Measurements from ENCODE around the gene NUCKS1. TPM values are rescaled to one million over a fixed set of nuclear protein-coding genes. Genes with fewer than 3 reads are reported as not detected.

Gene NUCKS1
- total RNA-seq, 1 experiment from 2014 or later = 210 TPM

- no TSS peak for BruUV-seq (replicated peaks)
- no peaks in the 10 kb centered on the region for H3K27me3 ChIP-seq (ENCODE audit: control insufficient read depth, insufficient read depth, low read length)
- no peaks in the 10 kb centered on the region for H3K4me1 ChIP-seq (ENCODE audit: control insufficient read depth, insufficient read depth, low read length)
- in situ Hi-C loops (cut with HindIII; ENCODE audit: low pct_unique_long_range_greater_than_20kb, low sequenced_read_pairs) = no loop called here
- intact Hi-C loops (cut with micrococcal nuclease; ENCODE audit: unreplicated experiment) = no loop called here
- no peak overlapping the region for H3K4me3 ChIP-seq (ENCODE audit: low read depth in 2 of 2, low read length in 2 of 2)
- H3K9me3 ChIP-seq (ENCODE audit: control insufficient read depth, insufficient read depth, low read depth, low read length) = no peaks in the 10 kb centered on the region
- POLR2A ChIA-PET = no interaction called here
- CTCF ChIA-PET = no interaction called here
- no peak overlapping the region for H3K27ac ChIP-seq (ENCODE audit: low read length)
- DNase-seq (ENCODE audit: low read depth, low spot score) (no peak), ATAC-seq (no peak)
- no peaks in the 10 kb centered on the region for H3K36me3 ChIP-seq (ENCODE audit: control insufficient read depth, insufficient read depth, low read length)
- no peak for TF ChIP-seq POLR2AphosphoS5 (IDR thresholded peaks at IDR 0.05; ENCODE audit: low read depth, low read length)
- TF ChIP-seq SIN3A (IDR thresholded peaks at IDR 0.05; ENCODE audit: borderline replicate concordance, insufficient read depth, low read depth, low read length) = no peak
- no peak for TF ChIP-seq TCF7L2 (IDR thresholded peaks at IDR 0.05; ENCODE audit: low read depth, low read length)
- no peak for TF ChIP-seq CTCF (IDR thresholded peaks at IDR 0.05)
- no peak for TF ChIP-seq REST (IDR thresholded peaks at IDR 0.05; ENCODE audit: insufficient read depth in 1 of 2, low read depth in 2 of 2, low read length in 1 of 2)
Observed at GRCh38 chr1:205766570-205766969, 16.6 kb upstream of the NUCKS1 start.

GRCh38 chr1:205766038-205766437 is 16.1 kb upstream of the NUCKS1 start:
- Histone ChIP-seq H3K27ac (ENCODE audit: low read length) (no peak overlapping the region), H3K36me3 (ENCODE audit: control insufficient read depth, insufficient read depth, low read length) (no peaks in the 10 kb centered on the region), H3K4me1 (ENCODE audit: control insufficient read depth, insufficient read depth, low read length) (no peaks in the 10 kb centered on the region), H3K4me3 (ENCODE audit: low read depth in 2 of 2, low read length in 2 of 2) (no peak overlapping the region), H3K27me3 (ENCODE audit: control insufficient read depth, insufficient read depth, low read length) (no peaks in the 10 kb centered on the region), H3K9me3 (ENCODE audit: control insufficient read depth, insufficient read depth, low read depth, low read length) (no peaks in the 10 kb centered on the region)
- DNase-seq (ENCODE audit: low read depth, low spot score) (no peak), ATAC-seq (no peak)
- ChIA-PET POLR2A (no interaction called here), CTCF (interaction anchor here (0.6 kb wide), 1 partner anchor 173 kb away, joined by 3 read pairs; no protein-coding TSS in a partner anchor)
- TF ChIP-seq SIN3A (IDR thresholded peaks at IDR 0.05; ENCODE audit: borderline replicate concordance, insufficient read depth, low read depth, low read length) = no peak
- no peak for TF ChIP-seq POLR2AphosphoS5 (IDR thresholded peaks at IDR 0.05; ENCODE audit: low read depth, low read length)
- TF ChIP-seq CTCF (IDR thresholded peaks at IDR 0.05) = no peak
- in situ Hi-C loops (cut with HindIII; ENCODE audit: low pct_unique_long_range_greater_than_20kb, low sequenced_read_pairs) (no loop called here), intact Hi-C loops (cut with micrococcal nuclease; ENCODE audit: unreplicated experiment) (no loop called here)
- BruUV-seq (replicated peaks) = no TSS peak
